ENCODE results near the gene ZCCHC13. TPM values are rescaled to one million over a fixed set of nuclear protein-coding genes. Genes with fewer than 3 reads are reported as not detected.
"Not testable (repeated sequence)": the region's sequence is repeated elsewhere in the genome, so short reads cannot be mapped to it uniquely, and the experiment has no call there.

ZCCHC13 gene
- total RNA-seq, 1 donor from 2014 or later: not detected

DNA sequence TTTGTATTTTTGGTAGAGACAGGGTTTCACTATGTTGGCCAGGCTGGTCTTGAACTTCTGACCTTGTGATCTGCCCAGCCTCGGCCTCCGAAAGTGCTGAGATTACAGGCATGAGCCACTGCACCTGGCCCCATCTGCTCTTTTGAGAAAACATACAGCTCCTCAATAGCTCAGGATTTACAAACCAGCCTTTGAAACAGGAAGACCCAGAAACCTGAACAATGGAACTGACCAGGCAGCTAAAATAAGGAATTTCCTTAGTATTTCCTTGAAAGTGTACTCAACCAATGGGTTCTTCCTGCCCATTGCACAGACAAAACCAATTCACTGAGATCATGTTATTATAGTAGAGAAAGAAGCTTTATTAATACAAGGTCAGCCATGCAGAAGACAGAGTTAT lies 15.3 kb downstream of the ZCCHC13 start:
- DNase-seq (ENCODE audit: low spot score); ATAC-seq: not testable (repeated sequence)

GRCh38 chrX:74321191-74321590 lies 17.2 kb downstream of the ZCCHC13 start:
- ATAC-seq (no peak), DNase-seq (ENCODE audit: low spot score) (no peak)

DNA sequence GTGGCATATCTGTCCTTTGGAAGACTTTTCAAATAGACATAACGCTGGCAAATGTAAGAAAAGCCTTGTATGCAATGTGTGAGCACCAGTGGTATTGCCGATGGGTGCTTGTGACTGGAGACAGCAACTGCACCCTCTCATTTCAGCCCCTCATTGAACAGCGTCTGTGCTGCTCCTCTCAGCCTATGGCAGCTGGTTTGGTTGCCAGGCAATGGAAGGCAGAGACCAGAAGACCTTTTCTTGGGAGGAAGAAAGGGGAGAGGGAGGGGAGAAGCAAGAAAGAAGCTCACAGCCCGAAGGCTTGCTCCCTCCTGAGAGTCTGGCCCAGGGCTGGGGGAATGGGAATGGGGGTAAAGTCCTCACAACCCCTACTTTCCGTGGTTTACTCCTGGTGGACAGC lies 20.2 kb downstream of the ZCCHC13 start:
- DNase-seq (ENCODE audit: low spot score): no peak
- ATAC-seq: no peak

GRCh38 chrX:74325130-74326059 lies 21.4 kb downstream of the ZCCHC13 start:
- DNase-seq (ENCODE audit: low spot score) (no peak), ATAC-seq (no peak)

- ATAC-seq: no peak
- no peak for DNase-seq (ENCODE audit: low spot score)
These were observed 34.9 kb downstream of the ZCCHC13 start for GRCh38 chrX:74338852-74339251.

- no peak for ATAC-seq
- no peak for DNase-seq (ENCODE audit: low spot score)
These were observed 36.1 kb downstream of the ZCCHC13 start for GRCh38 chrX:74340051-74340450.

GRCh38 chrX:74342211-74342610 lies 38.2 kb downstream of the ZCCHC13 start:
- DNase-seq (ENCODE audit: low spot score); ATAC-seq: not testable (repeated sequence)

DNA sequence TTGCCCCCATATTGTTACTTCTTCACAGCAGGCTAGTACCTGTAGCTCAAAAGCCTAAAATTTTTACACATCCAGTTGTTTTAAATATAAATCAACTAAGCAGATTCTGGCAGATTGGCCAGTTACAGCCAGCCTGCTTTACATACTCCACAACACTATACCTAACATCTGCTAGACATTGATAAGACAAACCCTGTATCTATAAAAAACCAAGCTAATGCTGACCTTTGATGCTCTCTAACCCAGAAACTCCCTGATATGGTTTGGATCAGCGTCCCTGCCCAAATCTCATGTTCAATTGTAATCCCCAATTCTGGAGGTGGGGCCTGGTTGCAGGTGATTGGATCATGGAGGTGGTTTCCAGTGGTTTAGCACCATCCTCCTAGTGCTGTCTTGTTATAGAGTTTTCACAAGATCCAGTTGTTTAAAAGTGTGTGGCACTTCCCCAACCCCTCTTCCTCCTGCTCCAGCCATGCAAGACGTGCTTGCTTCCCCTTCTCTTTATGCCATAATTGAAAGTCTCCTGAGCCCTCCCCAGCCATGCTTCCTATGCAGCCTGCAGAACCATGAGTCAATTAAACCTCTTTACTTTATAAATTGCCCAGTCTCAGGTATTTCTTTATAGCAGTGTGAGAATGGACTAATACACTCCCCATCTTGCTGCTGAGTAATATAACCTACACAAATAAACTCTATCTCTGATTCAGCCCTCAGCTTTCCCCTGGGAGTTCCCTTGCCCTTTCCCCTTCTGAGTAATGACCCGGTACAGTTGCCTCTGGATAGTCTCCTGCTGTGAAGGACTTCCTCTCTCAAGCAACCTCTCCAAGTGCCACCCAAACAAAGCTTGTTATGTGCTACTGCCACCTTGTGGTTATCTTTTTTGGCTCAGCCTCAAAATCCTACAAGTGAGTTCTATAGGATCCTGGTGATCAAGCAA lies 39.6 kb downstream of the ZCCHC13 start:
- ATAC-seq (peak; percentile 91), DNase-seq (ENCODE audit: low spot score) (peak; percentile 44)

DNA sequence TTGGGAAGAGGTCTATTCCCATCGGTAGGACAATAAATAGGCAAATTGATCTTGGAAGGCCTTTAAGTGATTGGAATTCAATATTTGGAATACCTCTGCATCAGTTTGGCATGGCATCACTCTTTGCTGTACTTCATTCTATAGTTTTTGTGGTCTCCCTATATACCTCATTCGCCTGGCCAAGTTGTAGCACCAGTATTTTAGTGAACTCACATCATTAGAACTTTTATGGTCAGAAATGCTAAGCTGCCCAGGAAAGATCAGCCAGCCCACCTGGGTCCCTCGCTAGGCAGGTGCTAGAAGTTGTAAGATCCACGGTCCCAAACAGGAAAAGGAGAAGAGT lies 40.3 kb downstream of the ZCCHC13 start:
- ATAC-seq: no peak
- DNase-seq (ENCODE audit: low spot score): no peak

DNA sequence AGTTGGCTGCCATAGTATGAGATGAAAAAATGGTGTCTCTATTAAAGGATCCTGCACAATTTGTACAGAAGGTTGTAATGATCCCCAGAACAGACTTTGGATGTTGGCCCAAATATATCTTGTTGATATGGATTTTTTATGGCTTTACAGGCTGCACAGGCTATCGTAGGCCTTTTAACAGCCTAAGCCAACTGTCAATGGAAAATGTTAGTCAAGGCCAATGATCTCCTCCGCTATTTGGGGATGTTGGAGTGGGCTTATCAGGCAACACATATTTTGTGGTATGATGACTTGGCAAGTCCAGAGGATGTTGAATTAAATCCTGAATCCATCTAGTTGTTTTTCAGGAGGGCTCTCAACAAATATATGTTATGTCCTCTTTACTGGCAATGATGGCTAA lies 42.1 kb downstream of the ZCCHC13 start:
- DNase-seq (ENCODE audit: low spot score) (no peak), ATAC-seq (no peak)

DNA sequence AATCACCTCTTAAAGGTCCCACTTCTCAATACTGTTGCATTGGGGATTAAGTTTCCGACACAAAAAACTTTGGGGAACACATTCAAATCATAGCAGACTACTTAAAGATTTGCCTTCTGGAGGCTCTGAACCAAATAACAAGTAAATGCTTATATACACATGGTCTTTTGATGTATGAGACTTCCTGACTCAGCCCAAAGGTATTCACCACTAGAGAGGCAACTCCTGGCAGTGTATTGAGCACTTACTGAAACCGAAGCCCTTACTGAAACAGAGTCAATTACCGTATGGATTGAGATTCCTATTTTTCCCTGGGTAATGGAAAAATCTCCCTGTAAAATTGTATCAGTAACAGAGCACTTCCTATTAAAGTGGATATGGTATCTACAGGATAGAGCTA lies 45.4 kb downstream of the ZCCHC13 start:
- no peak for DNase-seq (ENCODE audit: low spot score)
- no peak for ATAC-seq

DNA sequence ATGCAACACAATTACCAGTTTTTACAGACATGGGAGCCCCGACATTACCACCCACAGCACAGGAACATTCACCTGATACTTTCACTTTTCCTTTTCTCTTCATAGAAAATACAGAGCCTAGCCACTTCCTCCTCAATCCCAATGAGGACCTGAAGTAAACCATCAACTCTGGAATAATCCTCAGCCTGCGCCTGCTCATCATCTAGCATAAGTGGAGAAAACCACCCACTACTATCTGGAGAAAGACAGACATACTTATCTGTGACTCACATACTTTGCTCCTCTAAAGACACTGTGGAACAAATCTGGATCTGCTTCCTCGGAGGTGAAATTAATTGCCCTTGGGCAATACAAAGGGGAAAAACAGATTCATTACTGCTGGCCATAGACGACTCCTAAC lies 47.8 kb downstream of the ZCCHC13 start:
- ATAC-seq (peak; percentile 59), DNase-seq (ENCODE audit: low spot score) (no peak)

- ATAC-seq (no peak), DNase-seq (ENCODE audit: low spot score) (no peak)
These were observed 50.0 kb downstream of the ZCCHC13 start for GRCh38 chrX:74353984-74354383.

Other genes starting within 250 kb of the ZCCHC13 start
- gene SLC16A2, start 117.3 kb downstream of the ZCCHC13 start, total RNA-seq: 65.6 TPM

Data from left lobe of liver (tissue), 2 donors.